ENCODE data around the gene USP49. TPM values are rescaled to one million over a fixed set of nuclear protein-coding genes. Genes with fewer than 3 reads are reported as not detected.
"Not testable (repeated sequence)": the region's sequence is repeated elsewhere in the genome, so short reads cannot be mapped to it uniquely, and the experiment has no call there.

USP49 gene
- total RNA-seq (1 to 10 TPM; 6.0 to 7.0 TPM), polyA plus RNA-seq (ENCODE audit: insufficient read length in 2 of 2) (10 to 100 TPM; 17.7 to 19.1 TPM)
- long read RNA-seq, donor 1, result 0 reads
- long read RNA-seq, donor 2, result 0 reads
- long read RNA-seq, donor 3, result 0 reads
- long read RNA-seq, donor 4, partial matches to known transcripts, result 0 of 1 reads
- long read RNA-seq, donor 4, other reads (novel, unspliced or antisense), result 0 of 1 reads

- WGBS (ENCODE audit: insufficient coverage), result under 1% methylated on average over 39 of the region's 55 CpGs
- no peaks in the 10 kb centered on the region for H3K36me3 ChIP-seq (ENCODE audit: control insufficient read depth, insufficient read depth, low read length)
- DNase-seq (ENCODE audit: low read depth in 4 of 6, low spot score in 6 of 6), result peak; percentile 86 to 98 (median 90)
- H3K9me3 ChIP-seq (ENCODE audit: control insufficient read depth, insufficient read depth, low read length), result no peaks in the 10 kb centered on the region
- H3K4me1 ChIP-seq (ENCODE audit: control insufficient read depth, insufficient read depth, low read length), result peaks cover 9% of the 10 kb centered on the region
- no peaks in the 10 kb centered on the region for H3K27me3 ChIP-seq (ENCODE audit: control insufficient read depth, insufficient read depth, low read length)
- H3K27ac ChIP-seq (ENCODE audit: low read depth, low read length), result peak within 1 kb of the TSS; percentile 95
- H3K4me3 ChIP-seq (ENCODE audit: low read depth, low read length), result peak within 1 kb of the TSS; percentile 86
Observed at GRCh38 chr6:41895300-41896233, at the start of gene USP49. USP49 (minus strand) TSS chr6:41895375; CDS start chr6:41806983, 88,392 bp downstream.

GRCh38 chr6:41943456-41943855, 48.3 kb upstream of the USP49 start:
- Histone ChIP-seq H3K27me3 (ENCODE audit: control insufficient read depth, insufficient read depth, low read length) (no peaks in the 10 kb centered on the region), H3K36me3 (ENCODE audit: control insufficient read depth, insufficient read depth, low read length) (no peaks in the 10 kb centered on the region), H3K4me3 (ENCODE audit: low read depth, low read length) (no peak overlapping the region), H3K27ac (ENCODE audit: low read depth, low read length) (no peak overlapping the region), H3K4me1 (ENCODE audit: control insufficient read depth, insufficient read depth, low read length) (peaks cover 30% of the 10 kb centered on the region), H3K9me3 (ENCODE audit: control insufficient read depth, insufficient read depth, low read length) (no peaks in the 10 kb centered on the region)
- no peak for DNase-seq (ENCODE audit: low read depth in 4 of 6, low spot score in 6 of 6)

- not testable (repeated sequence) for H3K36me3 ChIP-seq (ENCODE audit: control insufficient read depth, insufficient read depth, low read length); H3K27ac ChIP-seq (ENCODE audit: low read depth, low read length); H3K9me3 ChIP-seq (ENCODE audit: control insufficient read depth, insufficient read depth, low read length); DNase-seq (ENCODE audit: low read depth in 4 of 6, low spot score in 6 of 6); H3K4me3 ChIP-seq (ENCODE audit: low read depth, low read length); H3K27me3 ChIP-seq (ENCODE audit: control insufficient read depth, insufficient read depth, low read length)
- H3K4me1 ChIP-seq (ENCODE audit: control insufficient read depth, insufficient read depth, low read length), result peaks cover 36% of the 10 kb centered on the region
- 84% methylated on average over 5 of the region's 14 CpGs for WGBS (ENCODE audit: insufficient coverage)
Observed at GRCh38 chr6:41942882-41943281, 47.7 kb upstream of the USP49 start.

- Histone ChIP-seq H3K4me1 (ENCODE audit: control insufficient read depth, insufficient read depth, low read length) (peaks cover 39% of the 10 kb centered on the region), H3K4me3 (ENCODE audit: low read depth, low read length) (peak overlapping the region; percentile 90), H3K27me3 (ENCODE audit: control insufficient read depth, insufficient read depth, low read length) (no peaks in the 10 kb centered on the region), H3K9me3 (ENCODE audit: control insufficient read depth, insufficient read depth, low read length) (no peaks in the 10 kb centered on the region), H3K27ac (ENCODE audit: low read depth, low read length) (peak overlapping the region; percentile 63), H3K36me3 (ENCODE audit: control insufficient read depth, insufficient read depth, low read length) (peaks cover 1% of the 10 kb centered on the region)
- no peak for DNase-seq (ENCODE audit: low read depth in 4 of 6, low spot score in 6 of 6)
- 44% methylated on average over 14 of the region's 20 CpGs for WGBS (ENCODE audit: insufficient coverage)
Observed at GRCh38 chr6:41942067-41942851, 47.1 kb upstream of the USP49 start.

- peak; percentile 58 to 97 (median 87) for DNase-seq (ENCODE audit: low read depth in 4 of 6, low spot score in 6 of 6)
- Histone ChIP-seq H3K27ac (ENCODE audit: low read depth, low read length) (peak within 1 kb of the TSS; percentile 63), H3K27me3 (ENCODE audit: control insufficient read depth, insufficient read depth, low read length) (no peaks in the 10 kb centered on the region), H3K9me3 (ENCODE audit: control insufficient read depth, insufficient read depth, low read length) (no peaks in the 10 kb centered on the region), H3K36me3 (ENCODE audit: control insufficient read depth, insufficient read depth, low read length) (peaks cover 7% of the 10 kb centered on the region), H3K4me1 (ENCODE audit: control insufficient read depth, insufficient read depth, low read length) (peaks cover 41% of the 10 kb centered on the region), H3K4me3 (ENCODE audit: low read depth, low read length) (peak within 1 kb of the TSS; percentile 90)
- WGBS (ENCODE audit: insufficient coverage), result under 1% methylated on average over 86 of the region's 87 CpGs
Observed at GRCh38 chr6:41941280-41942066, 46.3 kb upstream of the USP49 start, which contains the start of gene CCND3. CCND3 (minus strand) TSS chr6:41941808; CDS start chr6:41941649, 159 bp downstream.

DNA sequence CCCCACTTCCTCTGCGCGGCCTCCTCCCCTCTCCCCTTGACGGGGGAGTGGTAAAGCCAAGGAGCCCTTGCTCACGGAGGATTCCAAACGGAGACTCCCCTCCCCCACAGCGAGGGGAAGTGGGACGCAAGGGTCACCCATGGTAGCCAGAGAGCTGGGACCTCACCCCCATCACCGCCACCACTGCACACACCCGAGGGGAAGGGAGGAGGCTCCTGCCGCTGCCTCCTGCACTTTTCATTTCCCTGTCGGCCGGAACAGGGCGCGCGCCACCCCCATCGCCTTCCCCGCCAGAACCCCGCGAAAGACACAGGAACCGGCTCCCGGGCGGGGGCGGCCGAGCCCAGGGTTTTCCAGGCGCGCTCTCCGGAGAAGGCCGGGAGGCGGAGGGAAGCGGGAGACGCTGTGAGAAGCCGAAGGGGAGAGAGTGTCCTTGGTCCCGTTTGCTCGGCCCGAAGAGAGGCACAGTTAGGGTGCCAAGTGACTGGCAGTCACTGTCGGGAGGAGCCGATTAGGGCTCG, 45.6 kb upstream of the USP49 start:
- peaks cover 48% of the 10 kb centered on the region for H3K4me1 ChIP-seq (ENCODE audit: control insufficient read depth, insufficient read depth, low read length)
- peaks cover 14% of the 10 kb centered on the region for H3K36me3 ChIP-seq (ENCODE audit: control insufficient read depth, insufficient read depth, low read length)
- peak overlapping the region; percentile 90 for H3K4me3 ChIP-seq (ENCODE audit: low read depth, low read length)
- H3K9me3 ChIP-seq (ENCODE audit: control insufficient read depth, insufficient read depth, low read length), result no peaks in the 10 kb centered on the region
- DNase-seq (ENCODE audit: low read depth in 4 of 6, low spot score in 6 of 6), result peak in 2 of 6 donors; percentile 43 to 69
- H3K27me3 ChIP-seq (ENCODE audit: control insufficient read depth, insufficient read depth, low read length), result no peaks in the 10 kb centered on the region
- H3K27ac ChIP-seq (ENCODE audit: low read depth, low read length), result peak overlapping the region; percentile 63
- under 1% methylated on average over 28 of the region's 38 CpGs for WGBS (ENCODE audit: insufficient coverage)

GRCh38 chr6:41939848-41940758, 44.9 kb upstream of the USP49 start:
- WGBS (ENCODE audit: insufficient coverage), result 15% methylated on average over 20 of the region's 27 CpGs

DNA sequence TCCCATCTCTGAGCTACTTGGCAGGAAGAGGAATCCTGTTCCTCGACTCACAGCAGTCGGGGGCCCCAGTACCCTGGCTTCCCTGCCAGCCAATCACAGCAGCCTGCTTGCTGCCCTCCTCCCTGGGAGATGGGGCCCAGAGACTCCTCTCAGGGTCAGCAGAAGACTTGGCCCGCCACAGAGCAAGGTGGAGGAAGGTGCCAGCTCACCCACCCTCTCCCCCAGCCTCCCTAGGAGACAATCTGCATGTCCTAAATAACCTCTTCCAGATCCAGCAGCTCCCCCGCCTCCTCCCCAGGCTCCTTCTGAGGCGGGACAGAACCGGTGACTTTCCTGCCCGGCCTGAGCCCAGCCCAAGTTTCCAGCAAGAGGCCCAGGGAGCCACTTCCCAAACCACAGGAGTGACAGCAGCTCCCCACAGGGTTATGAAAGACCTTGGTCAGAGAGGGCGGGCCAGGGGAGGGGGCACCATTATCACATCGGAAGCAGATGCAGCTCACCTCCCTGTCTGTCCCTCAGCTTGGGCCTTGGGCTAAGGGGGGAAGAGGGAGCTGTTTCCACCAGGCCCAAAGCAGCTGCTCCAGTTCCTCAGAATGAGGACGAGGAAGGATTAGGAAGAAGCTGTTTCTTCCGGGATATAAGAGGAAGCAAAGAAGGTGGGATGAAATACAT, 44.1 kb upstream of the USP49 start:
- H3K4me3 ChIP-seq (ENCODE audit: low read depth, low read length), result peak overlapping the region; percentile 90
- H3K4me1 ChIP-seq (ENCODE audit: control insufficient read depth, insufficient read depth, low read length), result peaks cover 49% of the 10 kb centered on the region
- peak overlapping the region; percentile 65 for H3K27ac ChIP-seq (ENCODE audit: low read depth, low read length)
- no peaks in the 10 kb centered on the region for H3K27me3 ChIP-seq (ENCODE audit: control insufficient read depth, insufficient read depth, low read length)
- H3K9me3 ChIP-seq (ENCODE audit: control insufficient read depth, insufficient read depth, low read length), result no peaks in the 10 kb centered on the region
- DNase-seq (ENCODE audit: low read depth in 4 of 6, low spot score in 6 of 6), result peak in 1 of 6 donors; percentile 59
- WGBS (ENCODE audit: insufficient coverage), result 31% methylated on average over 8 of the region's 11 CpGs
- H3K36me3 ChIP-seq (ENCODE audit: control insufficient read depth, insufficient read depth, low read length), result peaks cover 26% of the 10 kb centered on the region

More at GRCh38 chr6:41939848-41940758, 44.9 kb upstream of the USP49 start:
- no peaks in the 10 kb centered on the region for H3K9me3 ChIP-seq (ENCODE audit: control insufficient read depth, insufficient read depth, low read length)
- peak overlapping the region; percentile 63 for H3K27ac ChIP-seq (ENCODE audit: low read depth, low read length)
- peak in 1 of 6 donors; percentile 9 for DNase-seq (ENCODE audit: low read depth in 4 of 6, low spot score in 6 of 6)
- peaks cover 49% of the 10 kb centered on the region for H3K4me1 ChIP-seq (ENCODE audit: control insufficient read depth, insufficient read depth, low read length)
- peaks cover 21% of the 10 kb centered on the region for H3K36me3 ChIP-seq (ENCODE audit: control insufficient read depth, insufficient read depth, low read length)
- H3K27me3 ChIP-seq (ENCODE audit: control insufficient read depth, insufficient read depth, low read length), result no peaks in the 10 kb centered on the region
- H3K4me3 ChIP-seq (ENCODE audit: low read depth, low read length), result peak overlapping the region; percentile 90
